Colon (tissue), 2 donors: ENCODE measurements around the gene CXXC5.

ENCODE experiments used
- FAIRE-seq: peaks from 2 replicates; lab custom pipeline; 2012; peaks lifted over from hg19 to GRCh38; lab: Jason Lieb, UNC
- donor health status: control.
- donor health status: control.

Gene CXXC5

DNA sequence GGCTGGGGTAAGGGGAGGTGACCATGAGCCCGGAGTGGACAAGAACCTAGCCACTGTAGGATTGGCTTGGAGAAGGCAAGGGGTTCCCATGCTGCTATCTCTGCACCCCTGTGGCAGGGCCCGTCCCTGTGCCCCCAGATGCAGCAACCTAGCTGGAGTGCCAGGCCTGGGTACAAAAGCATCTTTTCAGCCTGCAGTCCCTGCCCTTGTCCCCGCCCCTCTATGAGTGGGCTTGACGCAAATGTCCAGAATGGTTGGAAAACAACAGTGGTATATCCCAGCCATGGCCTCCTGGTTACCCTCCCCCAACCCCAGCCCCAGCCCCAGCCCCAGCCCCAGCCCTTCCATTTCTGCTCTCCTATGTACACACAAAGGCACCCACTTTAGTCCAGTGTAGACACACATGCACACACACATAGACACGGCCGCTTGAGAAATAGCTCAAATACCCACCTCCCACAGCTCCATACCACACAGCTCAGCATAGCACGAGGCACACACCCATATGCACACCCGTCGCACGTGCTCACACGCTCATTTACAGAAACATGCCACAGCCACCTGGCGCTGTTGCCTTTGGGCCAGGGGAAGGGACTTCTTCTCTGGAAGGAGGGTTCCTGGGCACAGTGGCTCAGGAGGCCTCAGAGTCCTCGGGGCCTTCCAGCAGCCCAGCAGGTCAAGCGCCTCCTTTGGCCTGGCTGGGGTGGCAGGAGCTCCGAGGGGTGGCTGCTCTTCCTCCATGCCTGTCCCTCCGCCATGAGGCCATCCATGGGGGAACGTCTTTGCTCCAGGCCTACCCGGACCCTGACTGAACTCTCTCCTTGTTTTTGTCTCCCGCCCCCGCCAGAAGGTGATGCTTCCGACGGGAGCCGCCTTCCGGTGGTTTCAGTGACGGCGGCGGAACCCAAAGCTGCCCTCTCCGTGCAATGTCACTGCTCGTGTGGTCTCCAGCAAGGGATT lies 34.1 kb downstream of the CXXC5 start:
- no peak for FAIRE-seq

GRCh38 chr5:139683295-139684271 lies 35.4 kb downstream of the CXXC5 start:
- FAIRE-seq, result no peak

DNA sequence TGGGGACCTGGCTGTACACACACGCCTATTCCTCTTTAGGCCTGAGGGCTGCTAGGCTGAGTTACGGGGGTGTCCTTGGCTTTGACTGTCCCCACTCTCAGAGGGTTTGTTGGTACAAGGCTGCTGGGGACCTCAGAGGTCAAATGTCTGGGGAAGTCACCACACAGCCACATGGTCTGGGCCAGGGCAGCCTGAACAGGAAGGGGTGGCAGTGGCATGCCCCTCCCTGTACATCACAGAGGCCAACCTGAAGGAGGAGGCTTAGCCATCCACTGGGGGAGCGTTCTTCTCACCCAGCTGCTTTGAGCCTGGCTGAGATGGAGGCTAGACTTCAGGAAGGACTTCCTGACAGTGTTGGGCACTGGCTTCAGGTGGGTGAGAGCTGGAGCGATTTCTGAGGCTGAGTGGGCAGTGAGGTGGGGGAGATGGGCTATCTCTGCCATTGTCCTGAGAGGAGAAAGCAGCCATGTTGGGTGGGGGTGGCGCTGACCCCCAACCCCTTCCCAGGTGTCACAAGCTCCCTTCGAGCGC lies 36.3 kb downstream of the CXXC5 start:
- no peak for FAIRE-seq

- no peak for FAIRE-seq
Measured at GRCh38 chr5:139684881-139685749, 37.0 kb downstream of the CXXC5 start.

GRCh38 chr5:139685886-139686285 lies 37.7 kb downstream of the CXXC5 start:
- no peak for FAIRE-seq

GRCh38 chr5:139686356-139686705 lies 38.2 kb downstream of the CXXC5 start:
- no peak for FAIRE-seq

DNA sequence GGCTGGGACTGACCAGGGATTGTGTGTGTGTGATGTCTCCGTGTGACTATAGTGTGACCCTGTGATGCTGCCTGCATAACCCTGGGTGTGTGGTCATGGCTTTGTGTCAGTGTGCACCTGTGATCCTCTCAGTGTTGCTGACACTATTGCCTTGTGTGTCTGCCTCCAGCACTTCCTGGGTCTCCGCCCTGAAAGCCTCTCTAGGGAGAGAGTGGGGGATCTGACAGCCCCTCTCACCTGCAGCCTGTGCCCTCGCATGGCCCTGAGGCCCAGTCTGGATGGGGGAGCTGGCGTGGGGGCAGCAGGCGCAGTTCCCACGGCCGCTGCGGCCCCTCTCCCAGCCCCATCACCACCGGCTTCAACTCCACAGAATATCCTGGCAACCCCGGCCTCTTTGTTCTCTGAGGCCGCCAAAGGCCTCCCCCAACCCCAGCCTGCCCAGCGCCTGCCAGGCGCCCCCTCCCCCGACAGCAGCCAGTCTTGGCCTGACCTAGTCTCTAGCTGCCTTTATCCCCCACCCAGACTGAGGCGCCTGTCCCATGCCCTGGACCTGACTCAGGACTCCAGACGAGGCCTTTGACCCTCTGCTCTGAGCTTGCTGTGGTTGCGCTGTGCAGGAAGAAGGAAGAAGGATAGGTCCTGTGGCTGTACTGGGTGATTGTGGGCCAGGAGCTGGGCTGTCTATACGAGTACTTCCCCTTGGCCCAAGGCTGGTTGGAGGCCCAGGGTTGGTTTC lies 38.7 kb downstream of the CXXC5 start:
- FAIRE-seq, result no peak

- FAIRE-seq, result no peak
Measured at GRCh38 chr5:139687656-139688055, 39.5 kb downstream of the CXXC5 start.

GRCh38 chr5:139688088-139688702 lies 40.0 kb downstream of the CXXC5 start:
- no peak for FAIRE-seq

DNA sequence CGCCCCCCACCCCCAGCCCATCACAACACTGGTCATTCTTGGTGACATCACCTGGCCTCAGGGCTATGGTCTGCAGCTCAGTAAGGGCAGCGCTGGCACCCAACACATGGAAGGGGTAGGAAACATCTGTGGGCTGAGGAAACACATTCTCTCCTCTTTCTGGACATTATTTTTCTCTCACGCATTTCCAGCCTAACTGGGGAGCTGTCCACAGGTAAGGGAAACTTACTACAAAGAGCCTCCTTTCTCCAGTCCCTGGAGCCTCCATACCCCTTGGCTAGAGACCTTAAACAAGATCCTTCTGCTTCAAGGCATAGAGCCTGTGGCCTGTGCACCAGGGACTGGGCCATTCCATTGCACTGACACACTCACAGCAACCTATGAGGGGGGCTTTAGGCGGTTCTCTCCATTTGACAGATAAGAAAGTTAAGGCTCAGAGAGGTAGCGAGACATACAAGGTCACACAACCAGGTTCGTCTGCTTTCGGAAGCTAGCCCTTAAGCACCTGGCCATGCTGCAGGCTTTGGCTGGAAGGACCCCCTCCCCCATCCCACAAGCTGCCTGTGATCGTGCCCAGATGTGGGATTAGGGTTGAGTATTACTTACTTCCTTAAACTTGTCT lies 40.7 kb downstream of the CXXC5 start:
- FAIRE-seq, result no peak

- FAIRE-seq, result no peak
Measured at GRCh38 chr5:139689631-139690063, 41.5 kb downstream of the CXXC5 start.

DNA sequence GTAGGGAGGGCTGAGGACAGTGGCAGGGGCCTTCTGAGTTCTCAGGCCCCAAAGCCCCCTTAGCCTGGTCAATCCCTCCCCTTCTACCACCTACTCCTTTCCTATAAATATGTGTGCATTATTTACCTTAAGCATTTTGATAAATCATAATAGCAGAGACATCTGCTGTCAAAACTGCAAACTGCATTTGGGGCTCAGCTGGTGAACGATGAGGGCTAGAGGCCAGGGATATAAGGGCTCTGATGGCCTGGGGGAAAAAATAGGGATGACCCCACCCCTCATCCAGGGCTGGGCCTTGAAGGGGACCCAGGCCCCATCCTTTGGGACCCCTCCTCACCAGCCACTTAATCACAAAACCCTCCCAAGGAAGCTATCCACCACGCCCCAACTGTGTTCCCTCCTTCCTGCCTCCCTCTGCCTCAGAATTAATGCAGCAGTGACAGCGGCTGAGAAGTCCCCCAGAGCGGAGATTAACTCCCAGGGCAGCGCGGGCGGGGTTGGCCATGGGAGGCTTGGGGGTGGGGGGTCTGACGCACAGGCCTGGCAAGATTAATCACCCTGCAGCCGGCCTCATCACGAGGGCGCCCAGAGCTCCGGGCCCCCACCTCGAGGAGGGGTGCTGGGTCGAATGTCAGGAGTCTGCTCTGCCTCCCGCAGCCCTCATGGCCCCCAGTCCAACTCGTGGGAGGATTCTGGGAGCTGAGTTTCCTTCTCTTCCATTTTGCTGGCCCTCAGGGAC lies 42.1 kb downstream of the CXXC5 start:
- no peak for FAIRE-seq

DNA sequence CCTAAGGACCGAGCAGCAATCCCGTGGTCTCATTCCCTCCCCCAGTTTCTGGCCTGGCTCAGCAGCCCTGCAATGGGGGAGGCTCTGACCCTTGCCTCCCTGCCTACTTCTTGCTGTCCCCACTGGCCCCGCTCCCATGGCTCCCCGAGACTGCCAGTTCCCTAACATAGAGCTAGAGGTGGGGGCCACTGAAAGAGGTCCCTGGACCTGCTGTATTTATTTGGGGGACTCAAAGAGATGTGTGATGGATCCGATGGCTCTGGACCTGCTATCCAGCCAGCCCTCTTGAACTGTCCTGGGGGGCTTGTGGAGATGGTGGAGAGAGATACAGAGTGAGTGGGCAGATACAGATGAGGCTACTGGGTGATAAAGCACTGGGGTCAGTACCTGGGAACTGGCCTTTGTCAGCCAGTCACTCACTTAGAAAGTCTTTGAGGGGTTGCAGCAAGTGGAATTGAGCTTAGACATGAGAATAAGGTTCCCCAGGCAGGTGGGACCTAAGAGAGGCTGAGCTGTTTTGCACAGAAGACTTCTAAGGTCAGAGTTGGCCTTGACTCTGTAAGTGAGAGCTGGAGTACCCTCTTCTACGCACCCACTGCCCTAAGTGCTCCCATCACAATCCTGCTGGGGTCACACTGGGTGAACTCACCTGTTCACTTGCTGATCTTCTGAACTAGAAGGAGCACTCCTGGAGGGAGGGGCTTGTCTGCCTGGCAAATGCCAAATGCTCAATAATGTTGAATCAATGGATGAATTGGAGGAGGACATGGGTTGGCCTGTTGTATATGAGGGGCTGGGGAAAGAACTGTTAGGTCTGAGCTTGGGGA lies 42.9 kb downstream of the CXXC5 start:
- no peak for FAIRE-seq

GRCh38 chr5:139692148-139692547 lies 44.0 kb downstream of the CXXC5 start:
- FAIRE-seq, result no peak

GRCh38 chr5:139692679-139693308 lies 44.6 kb downstream of the CXXC5 start:
- no peak for FAIRE-seq

GRCh38 chr5:139693676-139694364 lies 45.7 kb downstream of the CXXC5 start:
- FAIRE-seq, result no peak

- FAIRE-seq, result no peak
Measured at GRCh38 chr5:139694556-139695177, 46.5 kb downstream of the CXXC5 start.
